Sigmoid colon (tissue), 4 donors: ENCODE measurements around the gene CORO1C.

Experiments used
- EP300 ChIP-seq, 4 donors: sonication (generic); formaldehyde crosslinking; IDR thresholded peaks; one replicate each; pipeline ENCODE4 v1.6.1; 2017; ENCODE audit warnings: antibody characterized with exemption in 4 of 4
- POLR2A ChIP-seq, 2 donors: fragments of 450-650 bp; IDR thresholded peaks; one replicate each; pipeline ENCODE4 v1.6.1; 2016; ENCODE audit warnings: antibody characterized with exemption in 2 of 2, mild to moderate bottlenecking in 2 of 2, moderate library complexity in 2 of 2
- POLR2AphosphoS5 ChIP-seq, 4 donors: sonication (generic); formaldehyde crosslinking; IDR thresholded peaks; one replicate each; pipeline ENCODE4 v1.6.1; 2017; ENCODE audit warnings: antibody characterized with exemption in 4 of 4
- TF ChIP-seq, protein P1 (sequence below), 4 experiments: fragments of 450-650 bp in 3 of 4; fragments of 200-600 bp in 1 of 4; IDR thresholded peaks; one replicate each; pipeline ENCODE4 v1.5.1; 2016 to 2019; ENCODE audit warnings: antibody characterized with exemption in 4 of 4, mild to moderate bottlenecking in 3 of 4, moderate library complexity in 2 of 4

- TF ChIP-seq, protein P1, sequence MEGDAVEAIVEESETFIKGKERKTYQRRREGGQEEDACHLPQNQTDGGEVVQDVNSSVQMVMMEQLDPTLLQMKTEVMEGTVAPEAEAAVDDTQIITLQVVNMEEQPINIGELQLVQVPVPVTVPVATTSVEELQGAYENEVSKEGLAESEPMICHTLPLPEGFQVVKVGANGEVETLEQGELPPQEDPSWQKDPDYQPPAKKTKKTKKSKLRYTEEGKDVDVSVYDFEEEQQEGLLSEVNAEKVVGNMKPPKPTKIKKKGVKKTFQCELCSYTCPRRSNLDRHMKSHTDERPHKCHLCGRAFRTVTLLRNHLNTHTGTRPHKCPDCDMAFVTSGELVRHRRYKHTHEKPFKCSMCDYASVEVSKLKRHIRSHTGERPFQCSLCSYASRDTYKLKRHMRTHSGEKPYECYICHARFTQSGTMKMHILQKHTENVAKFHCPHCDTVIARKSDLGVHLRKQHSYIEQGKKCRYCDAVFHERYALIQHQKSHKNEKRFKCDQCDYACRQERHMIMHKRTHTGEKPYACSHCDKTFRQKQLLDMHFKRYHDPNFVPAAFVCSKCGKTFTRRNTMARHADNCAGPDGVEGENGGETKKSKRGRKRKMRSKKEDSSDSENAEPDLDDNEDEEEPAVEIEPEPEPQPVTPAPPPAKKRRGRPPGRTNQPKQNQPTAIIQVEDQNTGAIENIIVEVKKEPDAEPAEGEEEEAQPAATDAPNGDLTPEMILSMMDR (IDR thresholded peaks at IDR 0.05), result no peak
- TF ChIP-seq POLR2AphosphoS5 (IDR thresholded peaks at IDR 0.05) (no peak), POLR2A (IDR thresholded peaks at IDR 0.05) (no peak), EP300 (IDR thresholded peaks at IDR 0.05) (no peak)
Observed at GRCh38 chr12:108625228-108625627, 106.1 kb downstream of the CORO1C start.
